ENCODE results near the gene MICU1. TPM values are rescaled to one million over a fixed set of nuclear protein-coding genes. Genes with fewer than 3 reads are reported as not detected.

MICU1 gene
- total and polyA plus RNA-seq, 7 donors = 29.4 to 53.5 (median 33.9) TPM

DNA sequence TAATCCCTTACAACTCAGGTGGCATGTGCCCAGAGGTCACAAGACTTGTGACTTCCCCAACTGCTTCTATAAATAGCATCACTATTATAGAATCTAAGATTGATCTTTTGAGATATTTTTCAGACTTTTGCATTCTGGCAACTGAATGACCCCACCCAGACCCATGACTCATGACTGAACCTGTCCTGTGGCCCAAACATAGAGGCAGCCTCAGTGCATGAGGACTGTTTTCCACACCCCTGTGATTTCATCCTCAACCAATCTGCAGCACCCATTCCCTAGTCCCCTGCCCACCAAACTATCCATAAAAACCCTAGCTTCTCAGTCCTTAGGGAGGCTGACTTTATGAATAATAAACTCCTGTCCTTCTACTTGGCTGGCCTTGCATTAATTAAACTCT, 84.5 kb downstream of the MICU1 start:
- TF ChIP-seq POLR2AphosphoS5 (IDR thresholded peaks at IDR 0.05) (no peak), EP300 (IDR thresholded peaks at IDR 0.05) (no peak), POLR2A (IDR thresholded peaks at IDR 0.05) (no peak)
- TF ChIP-seq, protein P1, sequence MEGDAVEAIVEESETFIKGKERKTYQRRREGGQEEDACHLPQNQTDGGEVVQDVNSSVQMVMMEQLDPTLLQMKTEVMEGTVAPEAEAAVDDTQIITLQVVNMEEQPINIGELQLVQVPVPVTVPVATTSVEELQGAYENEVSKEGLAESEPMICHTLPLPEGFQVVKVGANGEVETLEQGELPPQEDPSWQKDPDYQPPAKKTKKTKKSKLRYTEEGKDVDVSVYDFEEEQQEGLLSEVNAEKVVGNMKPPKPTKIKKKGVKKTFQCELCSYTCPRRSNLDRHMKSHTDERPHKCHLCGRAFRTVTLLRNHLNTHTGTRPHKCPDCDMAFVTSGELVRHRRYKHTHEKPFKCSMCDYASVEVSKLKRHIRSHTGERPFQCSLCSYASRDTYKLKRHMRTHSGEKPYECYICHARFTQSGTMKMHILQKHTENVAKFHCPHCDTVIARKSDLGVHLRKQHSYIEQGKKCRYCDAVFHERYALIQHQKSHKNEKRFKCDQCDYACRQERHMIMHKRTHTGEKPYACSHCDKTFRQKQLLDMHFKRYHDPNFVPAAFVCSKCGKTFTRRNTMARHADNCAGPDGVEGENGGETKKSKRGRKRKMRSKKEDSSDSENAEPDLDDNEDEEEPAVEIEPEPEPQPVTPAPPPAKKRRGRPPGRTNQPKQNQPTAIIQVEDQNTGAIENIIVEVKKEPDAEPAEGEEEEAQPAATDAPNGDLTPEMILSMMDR (IDR thresholded peaks at IDR 0.05) = no peak
- Histone ChIP-seq H3K4me3 (no peak overlapping the region), H3K27me3 (no peaks in the 10 kb centered on the region), H3K36me3 (peaks cover 0 to 15% (median 3%) of the 10 kb centered on the region in 4 donors), H3K9me3 (peaks cover 0 to 7% (median under 1%) of the 10 kb centered on the region in 4 donors), H3K27ac (no peak overlapping the region), H3K4me1 (no peaks in the 10 kb centered on the region)
- intact Hi-C loops (cut with DNase I) = no loop called here
- no peak for DNase-seq

DNA sequence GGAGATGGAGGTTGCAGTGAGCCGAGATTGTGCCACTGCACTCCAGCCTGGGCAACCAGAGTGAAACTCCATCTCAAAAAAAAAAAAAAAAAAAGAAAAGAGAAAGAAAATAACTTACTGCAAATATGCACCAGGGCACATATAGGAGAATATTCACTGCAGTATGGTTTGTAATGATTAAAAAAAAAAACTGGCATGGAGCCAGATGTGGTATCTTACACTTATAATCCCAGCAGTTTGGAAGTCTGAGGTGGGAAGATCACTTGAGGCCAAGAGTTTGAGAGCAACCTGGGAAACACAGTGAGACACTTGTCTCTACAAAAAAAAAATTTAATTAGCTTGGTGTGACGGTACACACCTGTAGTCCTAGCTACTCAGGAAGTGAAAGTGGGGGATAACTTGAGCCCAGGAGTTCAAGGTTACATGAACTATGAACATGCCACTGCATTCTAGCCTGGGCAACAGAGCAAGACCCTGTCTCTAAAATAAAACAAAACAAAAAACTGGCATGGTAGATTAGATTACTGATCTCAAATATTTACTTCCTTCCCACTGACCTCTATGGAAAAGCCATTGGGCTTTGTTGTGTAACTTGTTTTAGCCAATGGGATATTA, 85.6 kb downstream of the MICU1 start:
- WGBS, 2 donors = 92 to 96% methylated on average over 2 of the region's 2 CpGs
- Histone ChIP-seq H3K27ac (no peak overlapping the region), H3K9me3 (peaks cover 0 to 7% (median under 1%) of the 10 kb centered on the region in 4 donors), H3K27me3 (no peaks in the 10 kb centered on the region), H3K4me1 (no peaks in the 10 kb centered on the region), H3K36me3 (peaks cover 0 to 15% (median 3%) of the 10 kb centered on the region in 4 donors), H3K4me3 (no peak overlapping the region)
- no peak for TF ChIP-seq EP300 (IDR thresholded peaks at IDR 0.05)
- no peak for TF ChIP-seq POLR2A (IDR thresholded peaks at IDR 0.05)
- TF ChIP-seq, protein P1 (IDR thresholded peaks at IDR 0.05) = no peak
- TF ChIP-seq POLR2AphosphoS5 (IDR thresholded peaks at IDR 0.05) = no peak
- DNase-seq = no peak
- intact Hi-C loops (cut with DNase I) = no loop called here

DNA sequence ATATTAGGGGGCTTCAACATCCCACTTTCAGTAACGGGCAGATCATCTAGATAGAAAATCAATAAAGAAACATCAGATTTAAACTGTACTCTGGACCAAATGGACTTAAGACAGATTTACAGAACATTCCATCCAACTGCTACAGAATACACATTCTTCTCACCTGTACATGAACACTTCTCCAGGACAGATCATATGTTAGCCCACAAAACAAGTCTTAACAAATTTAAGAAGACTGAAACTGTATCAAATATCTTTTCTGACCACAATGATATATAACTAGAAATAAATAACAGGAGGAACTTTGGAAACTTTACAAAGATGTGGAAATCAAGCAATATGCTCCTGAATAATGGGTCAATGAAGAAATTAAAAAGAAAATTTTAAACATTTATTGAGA, 86.7 kb downstream of the MICU1 start:
- TF ChIP-seq POLR2A (IDR thresholded peaks at IDR 0.05) = no peak
- no peak for TF ChIP-seq EP300 (IDR thresholded peaks at IDR 0.05)
- TF ChIP-seq, protein P1 (IDR thresholded peaks at IDR 0.05) = no peak
- no peak for TF ChIP-seq POLR2AphosphoS5 (IDR thresholded peaks at IDR 0.05)
- DNase-seq = no peak
- Histone ChIP-seq H3K36me3 (peaks cover 0 to 15% (median 3%) of the 10 kb centered on the region in 4 donors), H3K27ac (no peak overlapping the region), H3K9me3 (peaks cover 0 to 7% (median under 1%) of the 10 kb centered on the region in 4 donors), H3K4me3 (no peak overlapping the region), H3K27me3 (no peaks in the 10 kb centered on the region), H3K4me1 (no peaks in the 10 kb centered on the region)
- intact Hi-C loops (cut with DNase I) = no loop called here
- 93 to 98% methylated on average over 1 of the region's 1 CpG for WGBS, 2 donors

DNA sequence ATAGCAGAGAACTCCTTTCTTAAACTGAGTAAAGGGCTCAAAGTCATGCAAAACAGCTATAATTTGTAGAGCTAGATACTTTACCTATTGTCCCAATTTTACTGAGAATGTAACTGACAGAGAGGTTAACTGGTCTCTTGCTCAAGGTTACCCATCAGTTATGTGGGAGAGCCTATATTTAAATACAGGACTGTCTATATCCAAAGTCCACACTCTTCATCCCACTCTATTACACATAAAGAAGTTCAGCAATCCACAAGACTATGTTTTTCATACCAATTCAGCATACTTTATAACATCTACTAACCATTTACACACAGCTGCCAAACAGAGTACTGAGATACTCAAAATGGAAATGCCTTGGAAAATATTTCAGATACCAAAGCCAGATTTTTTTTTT, 100.2 kb downstream of the MICU1 start:
- intact Hi-C loops (cut with DNase I) = no loop called here
- Histone ChIP-seq H3K27ac (no peak overlapping the region), H3K9me3 (no peaks in the 10 kb centered on the region), H3K4me1 (peaks cover 0 to 5% (median 0%) of the 10 kb centered on the region in 4 donors), H3K4me3 (no peak overlapping the region), H3K27me3 (no peaks in the 10 kb centered on the region), H3K36me3 (no peaks in the 10 kb centered on the region)
- DNase-seq = no peak
- TF ChIP-seq, protein P1 (IDR thresholded peaks at IDR 0.05) = no peak
- TF ChIP-seq POLR2A (IDR thresholded peaks at IDR 0.05) (no peak), POLR2AphosphoS5 (IDR thresholded peaks at IDR 0.05) (no peak), EP300 (IDR thresholded peaks at IDR 0.05) (no peak)

DNA sequence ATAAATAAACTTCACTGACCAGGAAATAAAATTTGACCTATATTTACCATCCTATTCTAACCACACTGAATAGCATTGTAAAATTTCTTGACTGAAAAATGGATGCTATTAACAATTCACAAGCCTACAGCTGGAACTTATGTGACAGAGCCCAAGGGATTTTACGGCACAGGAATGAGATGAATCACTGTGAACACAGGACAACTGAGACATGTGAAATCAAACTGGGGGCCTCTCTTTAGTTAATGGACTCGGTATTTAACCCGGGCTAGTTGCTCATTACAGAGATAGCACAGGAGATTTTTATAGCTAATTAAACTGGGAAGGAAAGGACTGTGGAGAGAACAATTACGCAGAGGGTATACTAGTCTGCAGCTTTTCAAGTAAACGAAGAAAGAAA, 100.6 kb downstream of the MICU1 start:
- H3K4me3 ChIP-seq = no peak overlapping the region
- no peak for DNase-seq
- H3K9me3 ChIP-seq = no peaks in the 10 kb centered on the region
- intact Hi-C loops (cut with DNase I) = no loop called here
- peaks cover 0 to 5% (median 0%) of the 10 kb centered on the region in 4 donors for H3K4me1 ChIP-seq
- no peaks in the 10 kb centered on the region for H3K27me3 ChIP-seq
- H3K27ac ChIP-seq = no peak overlapping the region
- TF ChIP-seq EP300 (IDR thresholded peaks at IDR 0.05) = no peak
- TF ChIP-seq POLR2A (IDR thresholded peaks at IDR 0.05) = no peak
- TF ChIP-seq POLR2AphosphoS5 (IDR thresholded peaks at IDR 0.05) = no peak
- TF ChIP-seq, protein P1 (IDR thresholded peaks at IDR 0.05) = no peak
- H3K36me3 ChIP-seq = no peaks in the 10 kb centered on the region
- 39 to 58% methylated on average over 5 of the region's 5 CpGs for WGBS, 2 donors

All from sigmoid colon (tissue), 7 donors.